Ammon's horn (tissue), 1 donor: Measurements from ENCODE around the gene NAGLU.
A peak's percentile ranks its signal among the peaks of the same experiment; 100 is the strongest.

Experiments used
- DNase-seq: peaks from one replicate; pipeline ENCODE4 v3.0.0-alpha.2; 2016; ENCODE audit warnings: low spot score

Gene NAGLU

GRCh38 chr17:42565523-42566214, 29.6 kb downstream of the NAGLU start:
- no peak for DNase-seq

GRCh38 chr17:42566215-42566882, 30.3 kb downstream of the NAGLU start:
- DNase-seq = no peak

- DNase-seq = peak; percentile 94
Observed at GRCh38 chr17:42566883-42567573, 31.0 kb downstream of the NAGLU start, which contains the start of gene MLX. MLX (plus strand) TSS chr17:42567100; CDS start chr17:42567125, 25 bp downstream.

GRCh38 chr17:42568341-42569111, 32.5 kb downstream of the NAGLU start:
- no peak for DNase-seq

- DNase-seq = no peak
Observed at GRCh38 chr17:42571435-42572225, 35.6 kb downstream of the NAGLU start.

GRCh38 chr17:42573095-42573494, 37.1 kb downstream of the NAGLU start:
- DNase-seq = no peak

- no peak for DNase-seq
Observed at GRCh38 chr17:42574463-42574862, 38.4 kb downstream of the NAGLU start.

GRCh38 chr17:42577140-42577531, 41.1 kb downstream of the NAGLU start:
- DNase-seq = no peak

GRCh38 chr17:42577532-42578281, 41.7 kb downstream of the NAGLU start, which contains the start of gene PSMC3IP:
PSMC3IP (minus strand) TSS chr17:42577729; CDS start chr17:42577686, 43 bp downstream.
- DNase-seq = peak; percentile 96

- peak; percentile 76 for DNase-seq
Observed at GRCh38 chr17:42578282-42578869, 42.3 kb downstream of the NAGLU start.

- no peak for DNase-seq
Observed at GRCh38 chr17:42579794-42580551, 43.9 kb downstream of the NAGLU start.

- no peak for DNase-seq
Observed at GRCh38 chr17:42581744-42582270, 45.8 kb downstream of the NAGLU start.

GRCh38 chr17:42584880-42585279, 48.8 kb downstream of the NAGLU start:
- DNase-seq = no peak

GRCh38 chr17:42585353-42585752, 49.3 kb downstream of the NAGLU start:
- DNase-seq = no peak

GRCh38 chr17:42586514-42587230, 50.6 kb downstream of the NAGLU start:
- no peak for DNase-seq

- DNase-seq = no peak
Observed at GRCh38 chr17:42590886-42591285, 54.8 kb downstream of the NAGLU start.

GRCh38 chr17:42591411-42591810, 55.4 kb downstream of the NAGLU start:
- DNase-seq = no peak
